Astrocyte of the spinal cord (primary cell): ENCODE measurements around the gene ACYP2.

Experiments used
- DNase-seq: peaks from one replicate; pipeline ENCODE4 v3.0.0; 2011; ENCODE audit warnings: low read depth, low spot score
- H3K4me3 ChIP-seq: 2 replicates; pipeline ENCODE4 v1.5.1; 2011; ENCODE audit warnings: low read depth, mild to moderate bottlenecking, low read length, moderate library complexity
- CTCF ChIP-seq: IDR thresholded peaks from 2 replicates; pipeline ENCODE4 v1.5.1; 2012; ENCODE audit warnings: low read depth, mild to moderate bottlenecking, low read length, inconsistent platforms
- in situ Hi-C: cut with HindIII; loops from 2 replicates; pipeline ENCODE4 v1.10.0; 2017; ENCODE audit warnings: low sequenced_read_pairs

The ACYP2 gene

GRCh38 chr2:54303631-54304030 is 188.2 kb downstream of the ACYP2 start:
- no peak for DNase-seq
- in situ Hi-C loops: no loop called here
- no peak overlapping the region for H3K4me3 ChIP-seq
- no peak for TF ChIP-seq CTCF

- TF ChIP-seq CTCF: no peak
- H3K4me3 ChIP-seq: no peak overlapping the region
- in situ Hi-C loops: no loop called here
- peak; percentile 64 for DNase-seq
These were observed 191.1 kb downstream of the ACYP2 start for GRCh38 chr2:54306556-54306955.

GRCh38 chr2:54308186-54308585 is 192.8 kb downstream of the ACYP2 start:
- in situ Hi-C loops: no loop called here
- no peak for DNase-seq
- no peak overlapping the region for H3K4me3 ChIP-seq
- TF ChIP-seq CTCF: no peak

GRCh38 chr2:54308782-54309181 is 193.4 kb downstream of the ACYP2 start:
- no peak for TF ChIP-seq CTCF
- DNase-seq: no peak
- H3K4me3 ChIP-seq: no peak overlapping the region
- in situ Hi-C loops: no loop called here

GRCh38 chr2:54310311-54310710 is 194.9 kb downstream of the ACYP2 start:
- TF ChIP-seq CTCF: no peak
- in situ Hi-C loops: no loop called here
- H3K4me3 ChIP-seq: no peak overlapping the region

GRCh38 chr2:54310961-54311360 is 195.5 kb downstream of the ACYP2 start:
- no peak overlapping the region for H3K4me3 ChIP-seq
- no peak for DNase-seq
- no peak for TF ChIP-seq CTCF
- in situ Hi-C loops: no loop called here

More at GRCh38 chr2:54310311-54310710, 194.9 kb downstream of the ACYP2 start:
- no peak for DNase-seq

- TF ChIP-seq CTCF: no peak
- no peak overlapping the region for H3K4me3 ChIP-seq
- no peak for DNase-seq
- in situ Hi-C loops: no loop called here
These were observed 197.7 kb downstream of the ACYP2 start for GRCh38 chr2:54313147-54313546.
